ENCODE data around the gene SNRPB2. TPM values are rescaled to one million over a fixed set of nuclear protein-coding genes. Genes with fewer than 3 reads are reported as not detected.

Gene SNRPB2
- total RNA-seq, 2 experiments from 2014 or later, result 50.0 to 97.2 TPM

DNA sequence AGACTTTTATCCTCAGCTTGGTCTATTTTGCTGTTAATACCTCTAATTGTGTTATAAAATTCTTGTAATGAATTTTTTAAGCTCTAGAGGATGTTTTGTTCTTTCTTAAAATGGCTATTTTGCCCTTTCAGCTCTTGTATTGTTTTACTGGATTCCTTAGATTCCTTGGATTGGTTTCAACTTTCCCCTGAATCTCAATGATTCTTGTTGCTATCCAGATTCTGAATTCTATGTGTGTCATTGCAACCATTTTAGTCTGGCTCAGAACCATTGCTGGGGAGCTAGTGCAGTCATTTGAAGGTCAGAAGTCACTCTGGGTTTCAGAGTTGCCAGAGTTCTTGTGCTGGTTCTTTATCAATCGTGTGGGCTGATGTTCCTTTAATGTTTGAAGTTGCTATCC is 55.4 kb downstream of the SNRPB2 start:
- Histone ChIP-seq H3K27ac (ENCODE audit: low read depth, low read length, poor library complexity, severe bottlenecking) (no peak overlapping the region), H3K79me2 (ENCODE audit: insufficient read depth, low read depth, low read length) (no peaks in the 10 kb centered on the region), H2AFZ (ENCODE audit: low read length) (no peak overlapping the region), H3K9me3 (ENCODE audit: low read length) (no peaks in the 10 kb centered on the region), H3K4me3 (ENCODE audit: low read depth, low read length, poor library complexity, severe bottlenecking) (no peak overlapping the region), H3K4me1 (ENCODE audit: insufficient read depth, low read length, poor library complexity, severe bottlenecking) (no peaks in the 10 kb centered on the region), H3K36me3 (ENCODE audit: insufficient read depth, low read length) (no peaks in the 10 kb centered on the region), H4K20me1 (ENCODE audit: insufficient read depth, low read length) (no peaks in the 10 kb centered on the region), H3K9me2 (ENCODE audit: insufficient read depth, low read length) (no peaks in the 10 kb centered on the region), H3K4me2 (ENCODE audit: low read length) (no peak overlapping the region)
- POLR2A ChIA-PET, result interaction anchor here (0.6 to 0.7 kb wide), 2 partner anchors 237 to 284 kb away, joined by 3 to 4 read pairs; no protein-coding TSS in a partner anchor
- intact Hi-C loops (cut with micrococcal nuclease; ENCODE audit: unreplicated experiment), result no loop called here
- BruUV-seq (replicated peaks), result no TSS peak
- CTCF ChIA-PET (ENCODE audit: unreplicated experiment), result no interaction called here
- TF ChIP-seq, protein P1, sequence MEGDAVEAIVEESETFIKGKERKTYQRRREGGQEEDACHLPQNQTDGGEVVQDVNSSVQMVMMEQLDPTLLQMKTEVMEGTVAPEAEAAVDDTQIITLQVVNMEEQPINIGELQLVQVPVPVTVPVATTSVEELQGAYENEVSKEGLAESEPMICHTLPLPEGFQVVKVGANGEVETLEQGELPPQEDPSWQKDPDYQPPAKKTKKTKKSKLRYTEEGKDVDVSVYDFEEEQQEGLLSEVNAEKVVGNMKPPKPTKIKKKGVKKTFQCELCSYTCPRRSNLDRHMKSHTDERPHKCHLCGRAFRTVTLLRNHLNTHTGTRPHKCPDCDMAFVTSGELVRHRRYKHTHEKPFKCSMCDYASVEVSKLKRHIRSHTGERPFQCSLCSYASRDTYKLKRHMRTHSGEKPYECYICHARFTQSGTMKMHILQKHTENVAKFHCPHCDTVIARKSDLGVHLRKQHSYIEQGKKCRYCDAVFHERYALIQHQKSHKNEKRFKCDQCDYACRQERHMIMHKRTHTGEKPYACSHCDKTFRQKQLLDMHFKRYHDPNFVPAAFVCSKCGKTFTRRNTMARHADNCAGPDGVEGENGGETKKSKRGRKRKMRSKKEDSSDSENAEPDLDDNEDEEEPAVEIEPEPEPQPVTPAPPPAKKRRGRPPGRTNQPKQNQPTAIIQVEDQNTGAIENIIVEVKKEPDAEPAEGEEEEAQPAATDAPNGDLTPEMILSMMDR (conservative IDR thresholded peaks at IDR 0.05; ENCODE audit: low read length), result no peak
- no peak for DNase-seq (ENCODE audit: low spot score)

Small RNA genes lying within 50 kb of the gene (small RNA-seq; reads per million reads assigned to genes)
- gene AL135938.1, result not detected

Other genes with a start within 250 kb of the SNRPB2 start
- gene KIF16B, start 156.6 kb upstream of the SNRPB2 start, total RNA-seq (2014; rRNA removed; shearing (Covaris generic)), result 6.2 and 8.6 TPM in 2 replicates
- 11.2 and 11.8 TPM in 2 replicates for gene KIF16B, start 156.6 kb upstream of the SNRPB2 start, total RNA-seq (2022)
- not detected in 2 replicates for gene OTOR, start 18.3 kb downstream of the SNRPB2 start, total RNA-seq (2014; rRNA removed; shearing (Covaris generic))
- gene OTOR, start 18.3 kb downstream of the SNRPB2 start, total RNA-seq (2022), result not detected in 2 replicates

All from OCI-LY7 (cell line).